Measurements from ENCODE around the gene FRMD8.

The FRMD8 gene

GRCh38 chr11:65426839-65427690 is 40.6 kb downstream of the FRMD8 start:
- DNase-seq, result peak; percentile 63

- DNase-seq, result peak; percentile 62
Observed at GRCh38 chr11:65427691-65428577, 41.5 kb downstream of the FRMD8 start.

GRCh38 chr11:65428578-65429067 is 42.2 kb downstream of the FRMD8 start:
- DNase-seq, result peak; percentile 17

GRCh38 chr11:65429068-65429681 is 42.7 kb downstream of the FRMD8 start:
- peak; percentile 33 for DNase-seq

GRCh38 chr11:65429724-65430405 is 43.4 kb downstream of the FRMD8 start:
- DNase-seq, result peak; percentile 46

- peak; percentile 20 for DNase-seq
Observed at GRCh38 chr11:65430406-65431217, 44.2 kb downstream of the FRMD8 start.

GRCh38 chr11:65431451-65432099 is 45.1 kb downstream of the FRMD8 start:
- no peak for DNase-seq

GRCh38 chr11:65432100-65432650 is 45.7 kb downstream of the FRMD8 start:
- no peak for DNase-seq

GRCh38 chr11:65432686-65433582 is 46.5 kb downstream of the FRMD8 start:
- DNase-seq, result no peak

- DNase-seq, result no peak
Observed at GRCh38 chr11:65433657-65434056, 47.2 kb downstream of the FRMD8 start.

- no peak for DNase-seq
Observed at GRCh38 chr11:65434057-65434666, 47.7 kb downstream of the FRMD8 start.

- no peak for DNase-seq
Observed at GRCh38 chr11:65434667-65435410, 48.4 kb downstream of the FRMD8 start.

GRCh38 chr11:65435411-65435931 is 49.0 kb downstream of the FRMD8 start:
- no peak for DNase-seq

GRCh38 chr11:65435981-65436411 is 49.6 kb downstream of the FRMD8 start:
- DNase-seq, result no peak

- DNase-seq, result no peak
Observed at GRCh38 chr11:65436412-65437032, 50.1 kb downstream of the FRMD8 start.

- DNase-seq, result no peak
Observed at GRCh38 chr11:65437436-65438227, 51.2 kb downstream of the FRMD8 start.
